KOPT-K1 (cell line): ENCODE measurements around the gene SH3GL3.

Experiments
- H3K27ac ChIP-seq: fragments of 200-600 bp; sonication (generic); 2 replicates; pipeline ENCODE4 v1.5.1; 2016; ENCODE audit warnings: antibody characterized with exemption, mild to moderate bottlenecking, low read depth, low read length; ENCODE audit not compliant: poor library complexity, severe bottlenecking
- H3K36me3 ChIP-seq: fragments of 200-600 bp; sonication (generic); 2 replicates; pipeline ENCODE4 v1.5.1; 2017; ENCODE audit warnings: antibody characterized with exemption, mild to moderate bottlenecking, low read length, moderate library complexity; ENCODE audit not compliant: insufficient read depth
- H3K9me3 ChIP-seq: fragments of 200-600 bp; sonication (generic); 2 replicates; pipeline ENCODE4 v1.5.1; 2017; ENCODE audit warnings: antibody characterized with exemption, low read length, mild to moderate bottlenecking; ENCODE audit not compliant: insufficient read depth, poor library complexity, severe bottlenecking

SH3GL3 gene

GRCh38 chr15:83445643-83446042, 1.5 kb upstream of the SH3GL3 start:
- H3K36me3 ChIP-seq: no peaks in the 10 kb centered on the region
- H3K27ac ChIP-seq: no peak overlapping the region

GRCh38 chr15:83446417-83446816, 724 bp upstream of the SH3GL3 start:
- Histone ChIP-seq H3K27ac (no peak overlapping the region), H3K36me3 (no peaks in the 10 kb centered on the region)

More at GRCh38 chr15:83445643-83446042, 1.5 kb upstream of the SH3GL3 start:
- H3K9me3 ChIP-seq: no peaks in the 10 kb centered on the region

GRCh38 chr15:83449250-83449671, 2.1 kb downstream of the SH3GL3 start:
- Histone ChIP-seq H3K9me3 (no peaks in the 10 kb centered on the region), H3K27ac (no peak overlapping the region), H3K36me3 (no peaks in the 10 kb centered on the region)

More at GRCh38 chr15:83446417-83446816, 724 bp upstream of the SH3GL3 start:
- no peaks in the 10 kb centered on the region for H3K9me3 ChIP-seq

DNA sequence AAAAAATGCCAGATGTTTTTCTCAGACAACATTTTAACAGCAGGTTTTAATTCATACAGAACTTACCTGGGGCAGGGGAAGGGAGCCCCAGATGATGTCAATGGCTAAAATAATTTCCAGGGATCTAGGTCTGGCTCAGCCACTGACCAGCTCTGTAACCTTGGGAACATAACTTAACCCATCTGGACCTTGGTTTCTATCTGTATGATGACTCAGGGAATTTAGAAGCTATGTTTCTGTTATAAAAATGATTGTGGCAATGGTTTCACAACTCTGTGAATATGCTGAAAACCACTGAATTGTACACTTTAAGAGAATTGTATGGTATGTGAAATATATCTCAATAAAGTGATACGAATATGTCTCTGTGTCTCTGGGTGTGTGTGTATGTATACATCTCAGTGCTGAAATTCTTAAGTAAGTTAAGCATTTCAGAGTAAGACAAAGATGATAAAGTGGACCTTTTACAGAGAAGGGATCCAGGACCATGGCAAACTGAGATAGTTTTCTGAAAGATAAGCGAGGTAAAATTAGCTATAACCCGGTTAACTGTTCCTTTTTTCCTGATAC, 2.9 kb downstream of the SH3GL3 start:
- H3K27ac ChIP-seq: no peak overlapping the region
- no peaks in the 10 kb centered on the region for H3K9me3 ChIP-seq
- H3K36me3 ChIP-seq: no peaks in the 10 kb centered on the region

DNA sequence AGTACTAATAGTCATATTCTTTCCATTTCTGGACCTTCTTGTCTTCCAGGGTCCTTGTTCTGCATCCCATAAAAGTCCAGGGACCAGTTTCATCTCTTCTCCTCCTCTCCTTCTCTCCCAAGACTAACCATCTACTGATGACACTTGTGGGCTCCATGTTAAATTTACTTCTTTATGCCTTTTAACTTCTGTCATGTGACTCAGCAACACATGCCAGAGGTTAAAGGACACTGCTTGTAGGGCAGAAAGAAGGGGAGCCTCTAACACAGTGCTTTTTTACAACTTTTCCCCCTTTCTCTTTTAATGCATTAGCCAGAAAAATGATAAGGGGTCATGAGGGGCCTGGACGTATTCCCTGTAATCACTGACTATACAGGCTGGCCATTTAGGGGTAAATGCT, 10.0 kb downstream of the SH3GL3 start:
- H3K27ac ChIP-seq: no peak overlapping the region
- no peaks in the 10 kb centered on the region for H3K36me3 ChIP-seq
- H3K9me3 ChIP-seq: no peaks in the 10 kb centered on the region

GRCh38 chr15:83458381-83458780, 11.2 kb downstream of the SH3GL3 start:
- no peak overlapping the region for H3K27ac ChIP-seq

GRCh38 chr15:83462026-83462425, 14.9 kb downstream of the SH3GL3 start:
- no peaks in the 10 kb centered on the region for H3K9me3 ChIP-seq
- no peak overlapping the region for H3K27ac ChIP-seq
- no peaks in the 10 kb centered on the region for H3K36me3 ChIP-seq

More at GRCh38 chr15:83458381-83458780, 11.2 kb downstream of the SH3GL3 start:
- H3K9me3 ChIP-seq: no peaks in the 10 kb centered on the region
- H3K36me3 ChIP-seq: no peaks in the 10 kb centered on the region

DNA sequence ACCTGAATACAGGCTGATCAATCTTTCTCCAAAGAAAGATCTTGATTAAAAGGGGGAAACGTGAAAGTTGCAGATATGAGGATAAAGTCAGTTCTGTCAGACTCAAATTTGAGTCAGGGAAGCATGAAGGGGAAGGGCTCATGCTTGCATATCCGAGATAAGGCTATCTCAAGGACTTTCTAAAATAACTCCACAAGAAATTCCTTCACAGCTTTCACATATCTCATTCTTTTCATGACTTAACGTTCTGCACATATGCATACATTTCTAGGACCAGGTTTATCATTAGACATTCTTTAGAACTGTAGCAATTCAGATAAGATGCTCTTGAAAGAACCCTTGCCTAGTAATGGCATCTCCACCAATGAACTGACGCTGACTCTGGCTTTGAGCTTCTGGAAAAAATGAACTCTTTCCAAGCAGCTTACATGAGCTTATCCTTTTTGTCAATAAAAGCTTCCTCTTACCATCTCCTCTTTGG, 15.9 kb downstream of the SH3GL3 start:
- Histone ChIP-seq H3K27ac (no peak overlapping the region), H3K36me3 (no peaks in the 10 kb centered on the region), H3K9me3 (no peaks in the 10 kb centered on the region)

GRCh38 chr15:83470887-83471286, 23.7 kb downstream of the SH3GL3 start:
- Histone ChIP-seq H3K27ac (no peak overlapping the region), H3K9me3 (no peaks in the 10 kb centered on the region), H3K36me3 (no peaks in the 10 kb centered on the region)

- Histone ChIP-seq H3K27ac (no peak overlapping the region), H3K36me3 (no peaks in the 10 kb centered on the region), H3K9me3 (no peaks in the 10 kb centered on the region)
Measured at GRCh38 chr15:83471307-83471866, 24.2 kb downstream of the SH3GL3 start.

DNA sequence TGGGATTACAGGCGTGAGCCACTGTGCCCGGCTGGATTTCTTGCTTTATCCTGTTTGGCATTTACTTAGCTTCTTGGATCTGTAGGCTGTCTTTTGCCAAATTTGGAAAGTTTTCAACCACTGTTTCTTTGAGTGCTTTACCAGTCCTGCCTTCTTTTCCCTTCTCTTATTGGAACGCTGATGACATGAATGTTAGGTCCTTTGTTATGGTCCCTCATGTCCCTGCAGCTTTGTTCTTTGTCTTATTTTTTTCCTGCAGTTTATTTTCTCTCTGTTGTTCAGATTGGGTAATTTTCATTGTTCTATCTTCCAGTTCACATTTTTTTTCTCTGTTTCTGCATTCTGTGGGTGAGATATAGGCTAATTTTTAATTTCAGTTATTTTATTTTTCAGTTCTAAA, 25.0 kb downstream of the SH3GL3 start:
- H3K27ac ChIP-seq: no peak overlapping the region
- H3K9me3 ChIP-seq: no peaks in the 10 kb centered on the region
- no peaks in the 10 kb centered on the region for H3K36me3 ChIP-seq

DNA sequence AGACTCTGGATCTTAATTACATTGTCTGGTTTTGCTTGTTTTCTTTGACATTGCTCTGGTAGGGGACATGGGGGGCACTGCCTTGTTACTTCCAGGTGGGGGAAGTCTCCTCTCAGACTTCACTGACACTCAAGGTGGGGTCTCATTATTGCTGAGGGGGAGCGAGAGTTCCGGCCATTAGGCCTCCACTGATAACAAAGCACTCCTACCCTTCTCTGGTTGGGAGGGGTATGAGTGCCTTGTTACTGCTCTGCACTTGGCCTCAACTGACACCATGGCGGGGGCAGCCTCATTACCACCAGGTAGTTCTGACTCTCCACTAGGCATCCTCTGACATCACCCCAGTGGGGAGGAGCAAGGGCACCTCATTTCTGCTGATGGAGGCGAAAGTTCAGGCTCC, 25.7 kb downstream of the SH3GL3 start:
- no peaks in the 10 kb centered on the region for H3K9me3 ChIP-seq
- no peaks in the 10 kb centered on the region for H3K36me3 ChIP-seq
- H3K27ac ChIP-seq: no peak overlapping the region

GRCh38 chr15:83474578-83474977, 27.4 kb downstream of the SH3GL3 start:
- H3K9me3 ChIP-seq: no peaks in the 10 kb centered on the region
- H3K27ac ChIP-seq: no peak overlapping the region
- H3K36me3 ChIP-seq: no peaks in the 10 kb centered on the region

GRCh38 chr15:83475551-83475950, 28.4 kb downstream of the SH3GL3 start:
- no peaks in the 10 kb centered on the region for H3K36me3 ChIP-seq
- no peak overlapping the region for H3K27ac ChIP-seq
- no peaks in the 10 kb centered on the region for H3K9me3 ChIP-seq

DNA sequence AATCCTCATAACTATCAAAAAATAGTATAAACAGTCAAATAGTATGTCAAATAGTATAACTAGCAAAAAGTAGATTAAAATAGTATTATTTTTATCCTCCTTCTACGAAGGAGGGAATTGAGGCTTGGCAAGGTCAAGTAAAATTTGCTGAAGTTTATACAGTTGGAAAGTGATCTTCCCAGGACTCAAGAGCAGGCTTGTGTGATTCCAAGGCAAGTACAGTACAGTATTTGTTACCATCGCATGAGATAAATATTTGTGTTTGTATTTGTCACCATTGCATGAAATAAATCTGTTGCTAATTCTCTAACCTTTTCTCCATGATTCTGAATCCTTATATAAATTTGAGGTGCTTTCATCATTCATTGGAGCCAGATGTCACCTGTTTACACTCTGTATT, 28.9 kb downstream of the SH3GL3 start:
- Histone ChIP-seq H3K27ac (no peak overlapping the region), H3K36me3 (no peaks in the 10 kb centered on the region), H3K9me3 (no peaks in the 10 kb centered on the region)

DNA sequence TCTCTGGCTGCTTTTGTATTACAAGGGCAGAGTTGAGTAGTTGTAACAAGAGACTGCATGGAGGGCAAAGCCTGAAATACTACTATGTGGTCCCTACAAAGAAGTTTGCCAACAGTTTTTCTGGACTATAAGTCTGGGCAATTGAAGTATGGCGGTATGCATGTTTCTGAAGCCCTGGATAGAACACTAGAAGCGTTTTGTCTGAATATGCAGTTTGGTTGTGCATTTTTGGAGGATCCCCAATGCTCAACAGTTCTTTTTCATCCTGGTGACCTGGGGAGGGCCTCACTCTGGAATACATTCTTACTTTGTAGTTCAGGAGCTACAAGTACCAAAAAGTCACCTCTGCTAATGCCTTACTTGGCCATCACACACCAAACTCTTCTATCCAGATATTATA, 29.6 kb downstream of the SH3GL3 start:
- H3K9me3 ChIP-seq: no peaks in the 10 kb centered on the region
- H3K36me3 ChIP-seq: no peaks in the 10 kb centered on the region
- no peak overlapping the region for H3K27ac ChIP-seq
